PC-9 (cell line): ENCODE measurements around the gene CCL3. TPM values are rescaled to one million over a fixed set of nuclear protein-coding genes. Genes with fewer than 3 reads are reported as not detected.

ENCODE experiments used
- BruUV-seq: library from RNA; stranded (reverse); fragments of 400-500 nt; replicated peaks from 2 replicates; lab custom pipeline; 2021; lab: Mats Ljungman, UMichigan
- CTCF ChIA-PET: fragments of 300-600 bp; sonication (Branson Sonifier 250); formaldehyde crosslinking; loops from one replicate; lab custom pipeline; 2022; ENCODE audit warnings: antibody characterized with exemption; lab: Charles Lee
- POLR2A ChIA-PET: fragments of 300-600 bp; sonication (Branson Sonifier 250); formaldehyde crosslinking; loops from one replicate; lab custom pipeline; 2022; ENCODE audit warnings: antibody characterized with exemption; ENCODE audit not compliant: unreplicated experiment; lab: Charles Lee
- DNase-seq, 2 experiments: peaks; one replicate each; pipeline versions ENCODE4 v3.0.0 to v3.0.0-alpha.2; 2015 to 2022; ENCODE audit warnings: mixed read lengths in 1 of 2
- H2AFZ ChIP-seq: fragments of 200-600 bp; sonication (generic); 2 replicates; pipeline ENCODE4 v1.8.1; 2017; ENCODE audit warnings: antibody characterized with exemption
- H3F3A ChIP-seq: fragments of 200-600 bp; sonication (generic); 2 replicates; pipeline ENCODE4 v1.8.1; 2017; ENCODE audit warnings: antibody characterized with exemption, mild to moderate bottlenecking, low read depth; ENCODE audit not compliant: insufficient read depth
- H3K27ac ChIP-seq: fragments of 200-600 bp; sonication (generic); 2 replicates; pipeline ENCODE4 v1.6.1; 2016; ENCODE audit warnings: mixed run types
- H3K27me3 ChIP-seq: fragments of 200-600 bp; sonication (generic); 2 replicates; pipeline ENCODE4 v1.6.1; 2016; ENCODE audit warnings: low read depth, mixed run types; ENCODE audit not compliant: insufficient read depth
- H3K36me3 ChIP-seq: fragments of 200-600 bp; sonication (generic); 2 replicates; pipeline ENCODE4 v1.6.1; 2016; ENCODE audit warnings: low read depth, mixed run types
- H3K4me1 ChIP-seq: fragments of 200-600 bp; sonication (generic); replicated peaks from 2 replicates; pipeline ENCODE4 v1.6.1; 2016; ENCODE audit warnings: mixed run types; ENCODE audit not compliant: insufficient read depth
- H3K4me2 ChIP-seq: fragments of 200-600 bp; sonication (generic); 2 replicates; pipeline ENCODE4 v1.6.1; 2017; ENCODE audit warnings: mixed run types
- H3K4me3 ChIP-seq: fragments of 200-600 bp; sonication (generic); 2 replicates; pipeline ENCODE4 v1.6.1; 2016; ENCODE audit warnings: mixed run types
- H3K79me2 ChIP-seq: fragments of 200-600 bp; sonication (generic); 2 replicates; pipeline ENCODE4 v1.6.1; 2017; ENCODE audit warnings: low read depth, mixed run types
- H3K9me2 ChIP-seq: fragments of 200-600 bp; sonication (generic); 2 replicates; pipeline ENCODE4 v1.8.1; 2017; ENCODE audit warnings: mild to moderate bottlenecking; ENCODE audit not compliant: insufficient read depth
- H3K9me3 ChIP-seq: fragments of 200-600 bp; sonication (generic); 2 replicates; pipeline ENCODE4 v1.8.1; 2016; ENCODE audit warnings: low read depth; ENCODE audit not compliant: insufficient read depth
- H4K20me1 ChIP-seq: fragments of 200-600 bp; sonication (generic); 2 replicates; pipeline ENCODE4 v1.8.1; 2017; ENCODE audit not compliant: insufficient read depth
- CTCF ChIP-seq: fragments of 200-600 bp; sonication (generic); conservative IDR thresholded peaks from 2 replicates; pipeline ENCODE4 v1.6.1; 2017; ENCODE audit warnings: mixed run types, antibody characterized with exemption, mild to moderate bottlenecking, moderate library complexity
- EZH2 ChIP-seq: fragments of 200-600 bp; sonication (generic); IDR thresholded peaks from 2 replicates; pipeline ENCODE4 v1.8.0; 2017; ENCODE audit warnings: antibody characterized with exemption, low read depth
- intact Hi-C: fragments of 100-400 bp; cut with micrococcal nuclease; formaldehyde crosslinking; loops from one replicate; pipeline ENCODE4 v1.10.0; 2022; ENCODE audit not compliant: unreplicated experiment
- total RNA-seq: library from RNA; stranded (reverse); gene quantifications from 2 replicates; pipeline ENCODE4 v1.2.3, GENCODE V29; 2021

The CCL3 gene
- total RNA-seq, 1 experiment from 2014 or later, result not detected

DNA sequence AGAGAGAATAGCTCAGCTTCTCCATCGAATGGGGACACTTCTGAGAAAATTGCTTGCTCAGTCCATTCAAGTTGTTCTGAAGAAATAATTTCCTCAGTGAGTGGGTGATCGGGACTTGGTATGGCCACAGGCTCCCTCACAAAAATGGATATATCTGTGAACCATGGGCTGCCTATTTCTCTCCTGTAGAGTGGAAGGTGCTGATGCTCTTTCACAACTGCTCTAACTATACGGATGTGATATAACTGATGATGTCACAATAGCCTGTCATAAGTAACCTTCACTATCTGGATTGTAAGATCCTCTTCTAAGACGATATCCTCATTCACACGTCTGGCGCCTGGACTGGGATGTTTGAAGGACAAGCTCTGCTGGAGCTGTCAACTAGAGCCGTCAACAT lies 30.5 kb downstream of the CCL3 start:
- H3K27me3 ChIP-seq, result peaks cover 34% of the 10 kb centered on the region
- no peaks in the 10 kb centered on the region for H3K9me2 ChIP-seq
- POLR2A ChIA-PET, result no interaction called here
- no peak overlapping the region for H3K4me3 ChIP-seq
- no peak overlapping the region for H3K4me2 ChIP-seq
- H3K9me3 ChIP-seq, result no peaks in the 10 kb centered on the region
- no peak overlapping the region for H3K27ac ChIP-seq
- H3K36me3 ChIP-seq, result no peaks in the 10 kb centered on the region
- no peaks in the 10 kb centered on the region for H3F3A ChIP-seq
- H3K4me1 ChIP-seq, result no peaks in the 10 kb centered on the region
- no TSS peak for BruUV-seq
- no peaks in the 10 kb centered on the region for H3K79me2 ChIP-seq
- no peaks in the 10 kb centered on the region for H4K20me1 ChIP-seq
- H2AFZ ChIP-seq, result no peak overlapping the region
- intact Hi-C loops, result no loop called here
- DNase-seq, result no peak
- no peak for TF ChIP-seq CTCF
- TF ChIP-seq EZH2, result no peak
- CTCF ChIA-PET, result no interaction called here

DNA sequence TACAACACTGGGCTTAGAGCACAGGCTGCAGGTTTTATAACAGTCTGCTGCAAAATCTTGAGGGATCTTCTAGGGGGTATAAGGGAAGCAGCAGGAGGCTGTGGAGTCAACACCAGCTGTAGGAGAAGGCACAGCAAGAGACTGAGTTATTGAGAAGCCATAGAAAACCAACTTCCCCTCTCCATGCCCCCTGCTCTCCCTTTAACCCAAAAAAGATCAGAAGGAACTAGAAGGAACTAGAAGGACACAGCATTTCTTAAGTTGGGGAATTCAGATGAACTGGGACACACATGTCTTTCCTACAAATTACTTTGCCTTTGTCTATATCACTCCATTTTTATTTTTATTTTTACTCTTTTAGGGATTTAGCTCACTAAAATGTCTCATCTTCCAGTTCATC lies 32.0 kb downstream of the CCL3 start:
- Histone ChIP-seq H3K36me3 (no peaks in the 10 kb centered on the region), H3K4me3 (no peak overlapping the region), H4K20me1 (no peaks in the 10 kb centered on the region), H3F3A (no peaks in the 10 kb centered on the region), H3K4me1 (no peaks in the 10 kb centered on the region), H3K27ac (no peak overlapping the region), H3K9me3 (no peaks in the 10 kb centered on the region), H3K4me2 (no peak overlapping the region), H2AFZ (no peak overlapping the region), H3K9me2 (no peaks in the 10 kb centered on the region), H3K27me3 (peaks cover 22% of the 10 kb centered on the region), H3K79me2 (no peaks in the 10 kb centered on the region)
- BruUV-seq, result no TSS peak
- ChIA-PET CTCF (no interaction called here), POLR2A (no interaction called here)
- DNase-seq, result no peak
- TF ChIP-seq EZH2, result no peak
- no peak for TF ChIP-seq CTCF
- intact Hi-C loops, result no loop called here

- Histone ChIP-seq H3F3A (no peaks in the 10 kb centered on the region), H3K27me3 (peaks cover 12% of the 10 kb centered on the region), H3K4me2 (no peak overlapping the region), H2AFZ (no peak overlapping the region), H4K20me1 (no peaks in the 10 kb centered on the region), H3K9me3 (no peaks in the 10 kb centered on the region), H3K9me2 (no peaks in the 10 kb centered on the region), H3K4me1 (no peaks in the 10 kb centered on the region), H3K36me3 (no peaks in the 10 kb centered on the region), H3K27ac (no peak overlapping the region), H3K79me2 (no peaks in the 10 kb centered on the region), H3K4me3 (no peak overlapping the region)
- ChIA-PET CTCF (no interaction called here), POLR2A (no interaction called here)
- intact Hi-C loops, result no loop called here
- DNase-seq, result no peak
- TF ChIP-seq EZH2 (no peak), CTCF (no peak)
- BruUV-seq, result no TSS peak
Observed at GRCh38 chr17:36055921-36056520, 33.9 kb downstream of the CCL3 start.
